ENCODE measurements around the gene UNC93B1.
A peak's percentile ranks its signal among the peaks of the same experiment; 100 is the strongest.
"Not testable (repeated sequence)": the region's sequence is repeated elsewhere in the genome, so short reads cannot be mapped to it uniquely, and the experiment has no call there.

Gene UNC93B1

GRCh38 chr11:67982255-67982857 is 21.5 kb downstream of the UNC93B1 start:
- DNase-seq: not testable (repeated sequence)

- not testable (repeated sequence) for DNase-seq
Observed at GRCh38 chr11:67981226-67981625, 22.7 kb downstream of the UNC93B1 start.

- peak; percentile 46 for DNase-seq
Observed at GRCh38 chr11:67978766-67979418, 25.0 kb downstream of the UNC93B1 start.

GRCh38 chr11:67974746-67975145 is 29.2 kb downstream of the UNC93B1 start:
- not testable (repeated sequence) for DNase-seq

GRCh38 chr11:67965830-67966348 is 38.0 kb downstream of the UNC93B1 start:
- DNase-seq: not testable (repeated sequence)

- DNase-seq: not testable (repeated sequence)
Observed at GRCh38 chr11:67964746-67965145, 39.2 kb downstream of the UNC93B1 start.

- not testable (repeated sequence) for DNase-seq
Observed at GRCh38 chr11:67963879-67964278, 40.0 kb downstream of the UNC93B1 start.

GRCh38 chr11:67963217-67963616 is 40.7 kb downstream of the UNC93B1 start:
- DNase-seq: not testable (repeated sequence)

GRCh38 chr11:67956236-67956635 is 47.7 kb downstream of the UNC93B1 start:
- not testable (repeated sequence) for DNase-seq

GRCh38 chr11:67955461-67956007 is 48.4 kb downstream of the UNC93B1 start:
- DNase-seq: not testable (repeated sequence)

- DNase-seq: not testable (repeated sequence)
Observed at GRCh38 chr11:67954971-67955370, 48.9 kb downstream of the UNC93B1 start.

GRCh38 chr11:67954251-67954650 is 49.6 kb downstream of the UNC93B1 start:
- DNase-seq: not testable (repeated sequence)

GRCh38 chr11:67950705-67951104 is 53.2 kb downstream of the UNC93B1 start:
- not testable (repeated sequence) for DNase-seq

- DNase-seq: not testable (repeated sequence)
Observed at GRCh38 chr11:67947785-67948184, 56.1 kb downstream of the UNC93B1 start.

GRCh38 chr11:67946403-67946802 is 57.5 kb downstream of the UNC93B1 start:
- DNase-seq: not testable (repeated sequence)

GRCh38 chr11:67943406-67943805 is 60.5 kb downstream of the UNC93B1 start:
- peak; percentile 29 for DNase-seq
